ENCODE results near the gene NELL2.

The NELL2 gene

GRCh38 chr12:44616402-44616801 is 259.7 kb downstream of the NELL2 start:
- no peak for DNase-seq (ENCODE audit: low read depth)

GRCh38 chr12:44611538-44611937 is 264.6 kb downstream of the NELL2 start:
- no peak for DNase-seq (ENCODE audit: low read depth)

- no peak for DNase-seq (ENCODE audit: low read depth)
Measured at GRCh38 chr12:44603701-44604100, 272.4 kb downstream of the NELL2 start.

GRCh38 chr12:44592626-44593025 is 283.5 kb downstream of the NELL2 start:
- no peak for DNase-seq (ENCODE audit: low read depth)

GRCh38 chr12:44589697-44590096 is 286.4 kb downstream of the NELL2 start:
- DNase-seq (ENCODE audit: low read depth) = no peak

GRCh38 chr12:44588651-44589050 is 287.5 kb downstream of the NELL2 start:
- no peak for DNase-seq (ENCODE audit: low read depth)

- DNase-seq (ENCODE audit: low read depth) = no peak
Measured at GRCh38 chr12:44584625-44585024, 291.5 kb downstream of the NELL2 start.

- no peak for DNase-seq (ENCODE audit: low read depth)
Measured at GRCh38 chr12:44582521-44582920, 293.6 kb downstream of the NELL2 start.

GRCh38 chr12:44581642-44582242 is 294.4 kb downstream of the NELL2 start:
- DNase-seq (ENCODE audit: low read depth) = no peak

- no peak for DNase-seq (ENCODE audit: low read depth)
Measured at GRCh38 chr12:44574586-44574985, 301.5 kb downstream of the NELL2 start.

- DNase-seq (ENCODE audit: low read depth) = no peak
Measured at GRCh38 chr12:44573723-44574122, 302.4 kb downstream of the NELL2 start.

- DNase-seq (ENCODE audit: low read depth) = no peak
Measured at GRCh38 chr12:44571006-44571550, 305.0 kb downstream of the NELL2 start.

GRCh38 chr12:44570036-44570583 is 306.0 kb downstream of the NELL2 start:
- no peak for DNase-seq (ENCODE audit: low read depth)

GRCh38 chr12:44565163-44565562 is 311.0 kb downstream of the NELL2 start:
- no peak for DNase-seq (ENCODE audit: low read depth)

- DNase-seq (ENCODE audit: low read depth) = no peak
Measured at GRCh38 chr12:44563486-44563885, 312.6 kb downstream of the NELL2 start.

- DNase-seq (ENCODE audit: low read depth) = no peak
Measured at GRCh38 chr12:44558340-44559100, 317.6 kb downstream of the NELL2 start.

GRCh38 chr12:44555454-44555853 is 320.7 kb downstream of the NELL2 start:
- DNase-seq (ENCODE audit: low read depth) = no peak

- no peak for DNase-seq (ENCODE audit: low read depth)
Measured at GRCh38 chr12:44551631-44552030, 324.5 kb downstream of the NELL2 start.

- no peak for DNase-seq (ENCODE audit: low read depth)
Measured at GRCh38 chr12:44550377-44550776, 325.7 kb downstream of the NELL2 start.

- DNase-seq (ENCODE audit: low read depth) = no peak
Measured at GRCh38 chr12:44546060-44546459, 330.1 kb downstream of the NELL2 start.

GRCh38 chr12:44544018-44544417 is 332.1 kb downstream of the NELL2 start:
- DNase-seq (ENCODE audit: low read depth) = no peak

- DNase-seq (ENCODE audit: low read depth) = no peak
Measured at GRCh38 chr12:44542716-44543115, 333.4 kb downstream of the NELL2 start.

GRCh38 chr12:44537354-44537753 is 338.8 kb downstream of the NELL2 start:
- no peak for DNase-seq (ENCODE audit: low read depth)

Data from CMK (cell line).